NCI-H2029 (cell line): ENCODE results near the gene HTR6.

ENCODE experiments used
- DNase-seq: peaks from one replicate; lab custom pipeline; 2025; lab: John Stamatoyannopoulos, UW

HTR6 gene

DNA sequence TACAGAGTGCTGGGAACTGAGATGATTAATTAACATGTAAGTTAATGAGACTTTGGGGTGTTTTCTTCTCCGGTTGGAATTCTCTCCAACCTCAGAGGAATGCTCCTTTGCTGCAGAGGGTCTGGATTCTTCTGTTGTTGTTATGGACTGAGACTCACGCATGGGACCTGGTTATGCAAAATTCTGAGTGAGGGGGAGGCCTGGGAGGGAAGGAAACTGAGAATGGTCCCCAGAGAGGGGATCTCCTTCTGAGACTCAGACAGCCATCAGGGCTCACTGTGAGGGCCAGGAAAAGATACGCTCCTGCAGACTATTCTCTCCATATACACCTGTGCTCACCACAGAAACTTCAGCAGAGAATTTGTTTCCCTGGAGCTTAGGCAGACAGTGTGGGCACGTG lies 56.3 kb downstream of the HTR6 start:
- no peak for DNase-seq

- no peak for DNase-seq
These were observed 59.2 kb downstream of the HTR6 start for GRCh38 chr1:19723874-19724273.

- DNase-seq: no peak
These were observed 60.9 kb downstream of the HTR6 start for GRCh38 chr1:19725606-19726005.

DNA sequence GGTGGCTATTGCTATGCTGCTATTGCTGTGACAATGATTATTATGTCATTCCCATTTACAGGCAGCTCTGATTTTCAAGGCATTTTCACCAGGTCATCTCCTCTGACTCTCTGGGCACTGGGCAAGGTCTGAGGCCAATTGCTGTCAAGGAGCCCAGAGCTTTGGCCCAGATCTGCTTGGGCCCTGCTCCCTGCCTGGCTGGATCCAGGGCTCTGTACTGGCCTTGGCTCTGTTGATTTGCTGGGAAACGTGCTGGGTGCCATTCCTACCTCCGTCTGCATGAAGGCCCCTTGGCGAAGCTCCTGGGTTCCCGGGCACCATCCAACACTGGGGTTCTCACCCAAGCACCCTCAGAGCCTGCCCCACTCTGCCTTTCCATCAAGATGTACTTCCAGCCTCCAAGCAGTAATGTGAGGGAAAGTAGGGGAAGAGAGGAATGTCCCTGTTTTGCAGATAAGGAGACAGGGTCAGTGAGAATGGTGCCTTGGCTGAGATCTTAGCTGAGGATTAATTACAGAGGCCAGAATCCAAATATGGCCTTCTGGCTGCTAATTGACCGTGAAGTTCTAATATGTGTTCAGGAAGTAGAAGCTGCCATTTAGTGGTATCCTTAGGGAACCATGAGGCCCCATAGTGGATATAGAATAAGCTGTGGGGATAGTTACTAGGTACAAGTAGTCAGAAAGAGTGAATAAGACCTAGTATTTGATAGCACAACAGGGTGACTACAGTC lies 63.9 kb downstream of the HTR6 start:
- no peak for DNase-seq

DNA sequence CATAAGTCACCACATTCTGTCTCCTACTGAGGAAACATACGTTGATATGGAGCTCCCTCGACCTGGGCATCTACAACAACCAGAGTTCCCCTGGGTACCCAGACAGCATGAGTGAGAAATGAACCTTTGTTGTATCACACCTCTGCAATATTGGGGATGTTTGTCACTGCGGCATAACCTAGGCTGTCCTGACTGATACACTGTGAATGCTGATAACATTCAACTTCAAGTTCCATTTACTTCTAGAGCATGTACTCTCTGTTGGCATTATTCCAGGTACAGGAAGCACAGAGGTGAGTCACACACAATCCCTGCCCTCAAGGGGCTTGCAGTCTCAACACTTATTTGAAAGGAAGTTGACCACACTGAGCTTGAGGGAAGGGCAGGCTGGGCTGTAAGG lies 65.6 kb downstream of the HTR6 start:
- DNase-seq: no peak
